Naive B cell (primary cell): ENCODE data around the gene OR5AP2. TPM values are rescaled to one million over a fixed set of nuclear protein-coding genes. Genes with fewer than 3 reads are reported as not detected.
"Not testable (repeated sequence)": the region's sequence is repeated elsewhere in the genome, so short reads cannot be mapped to it uniquely, and the experiment has no call there.

Experiments used
- ATAC-seq, 2 donors: fragments of 150-1000 bp; cut with Tn5 transposase; 2 replicates each; pipeline ENCODE4 v1.10.0; 2021; ENCODE audit warnings: low read depth in 2 of 2, mild to moderate bottlenecking in 2 of 2, moderate library complexity in 2 of 2
- DNase-seq: peaks from one replicate; pipeline ENCODE4 v3.0.0; 2022
- H3K27ac Mint-ChIP-seq, 6 donors: one replicate each; pipeline ENCODE4 v1.8.0; 2020 to 2022; ENCODE audit warnings: mild to moderate bottlenecking in 6 of 6, mixed read lengths in 6 of 6, moderate library complexity in 5 of 6, inconsistent platforms in 2 of 6
- H3K27me3 Mint-ChIP-seq, 3 donors: one replicate each; pipeline ENCODE4 v1.8.0; 2021 to 2022; ENCODE audit warnings: mixed read lengths in 3 of 3, mild to moderate bottlenecking in 1 of 3
- H3K36me3 Mint-ChIP-seq, 2 donors: one replicate each; pipeline ENCODE4 v1.8.0; 2020 to 2022; ENCODE audit warnings: mixed read lengths in 2 of 2, inconsistent platforms in 1 of 2, mild to moderate bottlenecking in 1 of 2
- H3K4me1 Mint-ChIP-seq, 3 donors: one replicate each; pipeline ENCODE4 v1.8.0; 2020 to 2022; ENCODE audit warnings: mixed read lengths in 3 of 3, inconsistent platforms in 1 of 3, mild to moderate bottlenecking in 1 of 3, moderate library complexity in 1 of 3
- H3K4me3 Mint-ChIP-seq, 8 donors: one replicate each; pipeline ENCODE4 v1.8.0; 2020 to 2022; ENCODE audit warnings: mild to moderate bottlenecking in 8 of 8, mixed read lengths in 8 of 8, moderate library complexity in 8 of 8, inconsistent platforms in 2 of 8
- H3K9me3 Mint-ChIP-seq, 7 donors: one replicate each; pipeline ENCODE4 v1.8.0; 2020 to 2022; ENCODE audit warnings: mixed read lengths in 7 of 7, mild to moderate bottlenecking in 5 of 7, inconsistent platforms in 2 of 7, moderate library complexity in 1 of 7
- polyA plus RNA-seq, 6 donors: library from polyadenylated mRNA; unstranded; fragments of 300-500 nt; fragmentation: Illumina TruSeq; gene quantifications; one replicate each; pipeline ENCODE4 v1.2.3, GENCODE V29; 2021; ENCODE audit warnings: low read depth in 6 of 6

OR5AP2 gene
- not detected for polyA plus RNA-seq

GRCh38 chr11:56642339-56642738 lies at the start of gene OR5AP2:
Gene OR5AP2 (minus strand): TSS chr11:56642439. CDS start chr11:56642439, 0 bp downstream.
- Mint-ChIP-seq H3K4me1 (no peaks in the 10 kb centered on the region), H3K4me3 (no peak within 1 kb of the TSS), H3K27ac (no peak within 1 kb of the TSS), H3K36me3 (no peaks in the 10 kb centered on the region), H3K9me3 (peaks cover 0 to 7% (median 0%) of the 10 kb centered on the region in 7 donors), H3K27me3 (no peaks in the 10 kb centered on the region)
- no peak for DNase-seq
- ATAC-seq: no peak

- H3K27me3 Mint-ChIP-seq, H3K4me1 Mint-ChIP-seq, ATAC-seq, H3K36me3 Mint-ChIP-seq, H3K9me3 Mint-ChIP-seq, H3K27ac Mint-ChIP-seq, H3K4me3 Mint-ChIP-seq, DNase-seq: not testable (repeated sequence)
Observed at GRCh38 chr11:56691179-56691578, 48.9 kb upstream of the OR5AP2 start.

GRCh38 chr11:56688554-56689100 lies 46.4 kb upstream of the OR5AP2 start:
- H3K9me3 Mint-ChIP-seq: peaks cover 0 to 6% (median 0%) of the 10 kb centered on the region in 7 donors
- H3K27ac Mint-ChIP-seq: no peak overlapping the region
- no peak for ATAC-seq
- H3K36me3 Mint-ChIP-seq: no peaks in the 10 kb centered on the region
- no peaks in the 10 kb centered on the region for H3K4me1 Mint-ChIP-seq
- H3K4me3 Mint-ChIP-seq: no peak overlapping the region
- H3K27me3 Mint-ChIP-seq: no peaks in the 10 kb centered on the region
- no peak for DNase-seq

GRCh38 chr11:56670984-56671383 lies 28.7 kb upstream of the OR5AP2 start:
- Mint-ChIP-seq H3K27me3 (no peaks in the 10 kb centered on the region), H3K4me3 (no peak overlapping the region), H3K36me3 (no peaks in the 10 kb centered on the region), H3K9me3 (peaks cover 0 to 12% (median 0%) of the 10 kb centered on the region in 7 donors), H3K27ac (no peak overlapping the region), H3K4me1 (no peaks in the 10 kb centered on the region)
- DNase-seq (no peak), ATAC-seq (no peak)

GRCh38 chr11:56663386-56663785 lies 21.1 kb upstream of the OR5AP2 start, which contains the start of gene OR5AR1:
Gene OR5AR1 (plus strand): TSS chr11:56663686. CDS start chr11:56663686, 0 bp downstream.
- Mint-ChIP-seq H3K4me3 (no peak within 1 kb of the TSS), H3K4me1 (no peaks in the 10 kb centered on the region), H3K9me3 (peaks cover 0 to 16% (median 0%) of the 10 kb centered on the region in 7 donors), H3K27me3 (no peaks in the 10 kb centered on the region), H3K27ac (peak within 1 kb of the TSS in 1 of 6 donors; percentile 49), H3K36me3 (no peaks in the 10 kb centered on the region)
- ATAC-seq (no peak), DNase-seq (no peak)

GRCh38 chr11:56659755-56660154 lies 17.5 kb upstream of the OR5AP2 start:
- no peak overlapping the region for H3K27ac Mint-ChIP-seq
- no peaks in the 10 kb centered on the region for H3K27me3 Mint-ChIP-seq
- H3K4me1 Mint-ChIP-seq: no peaks in the 10 kb centered on the region
- ATAC-seq (no peak), DNase-seq (no peak)
- H3K36me3 Mint-ChIP-seq: no peaks in the 10 kb centered on the region
- no peak overlapping the region for H3K4me3 Mint-ChIP-seq
- H3K9me3 Mint-ChIP-seq: peaks cover 0 to 7% (median 4%) of the 10 kb centered on the region in 7 donors

- peaks cover 0 to 17% (median 0%) of the 10 kb centered on the region in 7 donors for H3K9me3 Mint-ChIP-seq
- DNase-seq: no peak
- H3K4me1 Mint-ChIP-seq: no peaks in the 10 kb centered on the region
- no peak for ATAC-seq
- no peaks in the 10 kb centered on the region for H3K36me3 Mint-ChIP-seq
- H3K27ac Mint-ChIP-seq: no peak overlapping the region
- no peak overlapping the region for H3K4me3 Mint-ChIP-seq
- no peaks in the 10 kb centered on the region for H3K27me3 Mint-ChIP-seq
Observed at GRCh38 chr11:56637500-56637899, 4.7 kb downstream of the OR5AP2 start.

GRCh38 chr11:56636861-56637260 lies 5.4 kb downstream of the OR5AP2 start:
- DNase-seq (no peak), ATAC-seq (no peak)
- H3K4me3 Mint-ChIP-seq: no peak overlapping the region
- H3K27ac Mint-ChIP-seq: no peak overlapping the region
- H3K27me3 Mint-ChIP-seq: no peaks in the 10 kb centered on the region
- no peaks in the 10 kb centered on the region for H3K4me1 Mint-ChIP-seq
- H3K9me3 Mint-ChIP-seq: peaks cover 0 to 14% (median 0%) of the 10 kb centered on the region in 7 donors
- no peaks in the 10 kb centered on the region for H3K36me3 Mint-ChIP-seq

GRCh38 chr11:56632329-56632728 lies 9.9 kb downstream of the OR5AP2 start:
- Mint-ChIP-seq H3K36me3 (no peaks in the 10 kb centered on the region), H3K27ac (no peak overlapping the region), H3K4me3 (no peak overlapping the region), H3K27me3 (no peaks in the 10 kb centered on the region), H3K9me3 (peaks cover 0 to 10% (median 0%) of the 10 kb centered on the region in 7 donors), H3K4me1 (no peaks in the 10 kb centered on the region)
- no peak for ATAC-seq
- no peak for DNase-seq

GRCh38 chr11:56625946-56626345 lies 16.3 kb downstream of the OR5AP2 start:
- H3K27ac Mint-ChIP-seq: no peak overlapping the region
- H3K4me3 Mint-ChIP-seq: no peak overlapping the region
- H3K9me3 Mint-ChIP-seq: peaks cover 0 to 2% (median 0%) of the 10 kb centered on the region in 7 donors
- H3K4me1 Mint-ChIP-seq: no peaks in the 10 kb centered on the region
- DNase-seq (no peak), ATAC-seq (no peak)
- no peaks in the 10 kb centered on the region for H3K36me3 Mint-ChIP-seq
- H3K27me3 Mint-ChIP-seq: no peaks in the 10 kb centered on the region

GRCh38 chr11:56624661-56625110 lies 17.6 kb downstream of the OR5AP2 start:
- H3K4me3 Mint-ChIP-seq: no peak overlapping the region
- H3K9me3 Mint-ChIP-seq: peaks cover 0 to 2% (median 0%) of the 10 kb centered on the region in 7 donors
- no peaks in the 10 kb centered on the region for H3K4me1 Mint-ChIP-seq
- H3K36me3 Mint-ChIP-seq: no peaks in the 10 kb centered on the region
- no peak for DNase-seq
- no peak for ATAC-seq
- no peak overlapping the region for H3K27ac Mint-ChIP-seq
- no peaks in the 10 kb centered on the region for H3K27me3 Mint-ChIP-seq

- Mint-ChIP-seq H3K27ac (no peak overlapping the region), H3K36me3 (no peaks in the 10 kb centered on the region), H3K4me3 (no peak overlapping the region), H3K9me3 (peaks cover 0 to 7% (median 0%) of the 10 kb centered on the region in 7 donors), H3K4me1 (no peaks in the 10 kb centered on the region), H3K27me3 (no peaks in the 10 kb centered on the region)
- no peak for ATAC-seq
- DNase-seq: no peak
Observed at GRCh38 chr11:56611174-56611573, 31.1 kb downstream of the OR5AP2 start.

GRCh38 chr11:56592088-56592717 lies 50.0 kb downstream of the OR5AP2 start:
- H3K36me3 Mint-ChIP-seq, H3K27me3 Mint-ChIP-seq, H3K4me3 Mint-ChIP-seq, DNase-seq, H3K4me1 Mint-ChIP-seq, H3K27ac Mint-ChIP-seq, ATAC-seq: not testable (repeated sequence)
- H3K9me3 Mint-ChIP-seq: peaks cover 0 to 13% (median 4%) of the 10 kb centered on the region in 7 donors
